ENCODE data around the gene SF3B3.

- TF ChIP-seq CTCF (IDR thresholded peaks at IDR 0.05; ENCODE audit: low read length) (no peak), EZH2phosphoT487 (IDR thresholded peaks at IDR 0.05; ENCODE audit: low read length) (no peak)
Observed at GRCh38 chr16:70592106-70592571, 68.5 kb downstream of the SF3B3 start.
